T1000 (cell line): ENCODE data around the gene VWA5A.

ENCODE experiments used
- DNase-seq: peaks from one replicate; lab custom pipeline; 2025; ENCODE audit warnings: mixed read lengths; lab: John Stamatoyannopoulos, UW

The VWA5A gene

GRCh38 chr11:124114942-124115781 lies at the start of gene VWA5A:
TSS of gene VWA5A (plus strand) at chr11:124115450. CDS start at chr11:124117512, 2,062 bp downstream.
- DNase-seq = peak; percentile 66

- DNase-seq = no peak
These were observed 46.6 kb upstream of the VWA5A start for GRCh38 chr11:124068601-124069110.

DNA sequence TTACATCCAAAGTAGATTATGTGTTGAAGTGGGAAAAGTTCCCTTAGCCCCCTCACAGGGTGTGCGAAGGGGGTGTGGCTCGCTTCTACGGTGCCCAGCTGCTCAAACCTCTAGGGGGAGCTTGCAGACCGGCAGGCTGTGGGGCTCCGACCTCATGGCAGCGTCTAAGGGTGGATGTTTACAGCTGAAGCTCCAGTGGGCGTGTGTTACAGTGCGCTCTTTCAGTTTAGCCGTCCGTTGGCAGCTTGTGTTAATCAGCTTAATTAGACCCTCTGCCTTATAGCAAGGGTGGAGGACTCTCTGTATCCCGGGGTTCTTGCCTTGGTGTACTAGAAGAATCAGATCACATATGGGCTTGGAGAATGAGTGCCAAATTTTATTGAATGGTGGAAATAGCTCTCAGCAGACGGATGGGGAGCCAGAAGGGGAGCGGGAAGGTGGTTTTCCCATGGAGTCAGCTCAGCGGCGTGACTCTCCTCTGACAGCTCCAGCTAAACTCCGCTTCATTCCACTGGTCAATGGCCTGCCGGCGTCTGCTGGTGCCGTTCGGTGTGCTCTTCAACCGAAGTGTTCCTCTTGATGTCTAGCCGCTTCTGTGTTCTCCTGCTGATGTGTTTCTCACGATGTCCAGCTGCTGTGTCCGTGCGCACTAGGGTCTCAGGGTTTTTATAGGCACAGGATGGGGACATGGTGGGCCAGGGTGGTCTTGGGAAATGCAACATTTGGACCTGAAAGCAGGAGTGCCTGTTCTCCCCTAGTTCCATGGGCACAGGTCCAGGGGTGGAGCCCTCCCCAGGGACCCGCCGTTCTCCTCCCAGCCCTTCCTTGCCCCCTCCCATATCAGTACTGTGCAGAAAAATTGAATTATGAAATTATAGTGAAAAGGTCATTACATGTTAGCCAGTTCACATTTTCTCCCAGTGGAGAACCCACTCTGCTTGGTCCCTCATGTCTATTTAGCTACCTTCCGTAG lies 45.5 kb upstream of the VWA5A start:
- peak; percentile 15 for DNase-seq

- peak; percentile 43 for DNase-seq
These were observed 44.2 kb upstream of the VWA5A start for GRCh38 chr11:124070915-124071622.

GRCh38 chr11:124071623-124071948 lies 43.7 kb upstream of the VWA5A start:
- no peak for DNase-seq

DNA sequence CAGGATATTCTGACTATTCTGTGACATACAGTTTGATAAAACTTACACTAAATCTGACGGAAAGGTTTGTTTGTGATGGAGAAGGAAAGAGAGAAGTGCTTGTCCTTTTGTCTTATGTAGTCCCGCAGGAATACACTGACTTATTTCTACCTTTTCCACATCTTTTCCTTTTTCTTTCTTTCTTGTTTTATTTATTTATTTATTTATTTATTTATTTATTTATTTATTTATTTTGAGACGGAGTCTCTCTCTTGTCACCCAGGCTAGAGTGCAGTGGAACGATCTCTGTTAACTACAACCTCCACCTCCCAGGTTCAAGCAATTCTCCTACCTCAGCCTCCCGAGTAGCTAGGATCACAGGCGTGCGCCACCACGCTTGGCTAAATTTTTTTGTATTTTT lies 43.1 kb upstream of the VWA5A start:
- no peak for DNase-seq

DNA sequence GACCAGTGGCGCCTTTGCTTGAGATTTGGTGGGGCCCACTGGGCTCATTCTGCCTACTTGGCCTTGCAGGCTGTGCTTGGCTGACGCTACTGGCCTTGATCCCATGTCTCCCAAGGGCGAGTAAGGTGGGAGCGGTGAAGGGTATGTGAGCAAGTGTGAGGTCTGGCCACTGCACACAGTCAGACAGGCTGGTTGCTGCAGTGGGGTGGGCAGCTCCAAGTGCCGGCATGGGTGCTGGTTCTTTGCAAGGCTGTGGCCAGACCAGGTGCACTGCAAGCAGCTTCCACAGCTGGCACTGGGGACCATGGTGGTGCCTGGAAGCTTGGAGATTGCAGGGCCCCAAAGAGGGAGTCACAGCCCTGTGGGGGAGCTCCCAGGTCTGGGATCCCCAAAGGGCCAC lies 40.7 kb upstream of the VWA5A start:
- DNase-seq = no peak

- DNase-seq = no peak
These were observed 39.8 kb upstream of the VWA5A start for GRCh38 chr11:124075492-124075840.

DNA sequence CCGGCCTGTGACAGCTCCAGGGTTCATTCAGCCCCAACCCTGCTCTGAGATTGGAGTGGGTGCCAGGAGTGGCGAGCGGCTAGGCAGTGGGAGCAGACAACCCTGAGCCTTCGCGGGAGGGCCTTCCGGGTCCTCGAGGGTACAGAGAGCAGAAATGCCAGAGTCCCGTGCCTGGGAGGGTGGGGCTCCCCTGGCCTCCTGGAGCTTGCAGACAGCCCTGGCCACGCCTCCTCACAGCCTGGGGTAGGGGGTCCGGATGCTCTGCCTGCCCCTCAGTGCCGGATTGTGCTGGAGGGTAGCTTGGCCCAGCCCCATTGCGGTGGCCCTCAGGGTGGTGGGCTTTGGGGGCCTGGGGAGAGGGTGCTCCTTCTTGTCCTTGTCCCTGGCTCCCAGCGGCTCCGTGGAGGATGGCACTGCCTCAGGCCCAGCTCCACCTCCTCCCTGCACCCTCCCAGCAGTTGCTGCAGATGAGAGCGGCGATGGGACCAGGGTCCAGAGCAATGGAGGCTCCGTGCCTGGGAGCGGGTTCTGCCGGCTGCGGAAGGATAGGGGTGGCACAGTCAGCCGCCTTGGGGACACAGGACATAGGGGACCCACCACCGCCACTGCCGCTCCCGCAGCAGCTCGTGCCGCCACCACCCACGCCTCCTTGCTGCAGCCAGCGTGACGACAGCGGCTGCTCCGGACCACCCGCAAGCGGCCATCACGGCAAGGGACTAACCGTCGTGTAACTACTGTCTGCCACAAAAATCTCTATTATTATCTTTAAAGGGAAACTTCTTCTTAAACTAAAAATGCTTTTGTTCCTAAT lies 39.2 kb upstream of the VWA5A start:
- peak; percentile 4 for DNase-seq

DNA sequence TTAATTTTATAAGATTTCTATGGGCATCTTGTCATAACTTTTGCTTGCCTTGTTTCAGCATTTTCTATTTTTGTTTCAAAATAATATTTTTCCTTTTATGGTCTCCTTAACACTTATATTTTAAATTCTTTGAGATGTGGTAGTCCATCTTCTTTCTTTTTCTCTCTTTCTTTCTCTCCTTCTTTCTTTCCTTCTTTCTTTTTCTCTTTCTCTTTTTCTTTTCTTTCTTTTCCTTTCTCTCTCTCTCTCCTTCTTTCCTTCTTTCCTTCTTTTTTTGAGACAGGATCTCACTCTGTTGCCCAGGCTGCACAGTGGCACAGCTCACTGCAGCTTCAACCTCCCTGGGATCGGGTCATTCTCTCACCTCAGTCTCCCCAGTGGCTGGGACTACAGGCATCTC lies 38.0 kb upstream of the VWA5A start:
- no peak for DNase-seq

- DNase-seq = no peak
These were observed 36.7 kb upstream of the VWA5A start for GRCh38 chr11:124078591-124078990.

GRCh38 chr11:124079631-124080326 lies 35.5 kb upstream of the VWA5A start:
- no peak for DNase-seq

DNA sequence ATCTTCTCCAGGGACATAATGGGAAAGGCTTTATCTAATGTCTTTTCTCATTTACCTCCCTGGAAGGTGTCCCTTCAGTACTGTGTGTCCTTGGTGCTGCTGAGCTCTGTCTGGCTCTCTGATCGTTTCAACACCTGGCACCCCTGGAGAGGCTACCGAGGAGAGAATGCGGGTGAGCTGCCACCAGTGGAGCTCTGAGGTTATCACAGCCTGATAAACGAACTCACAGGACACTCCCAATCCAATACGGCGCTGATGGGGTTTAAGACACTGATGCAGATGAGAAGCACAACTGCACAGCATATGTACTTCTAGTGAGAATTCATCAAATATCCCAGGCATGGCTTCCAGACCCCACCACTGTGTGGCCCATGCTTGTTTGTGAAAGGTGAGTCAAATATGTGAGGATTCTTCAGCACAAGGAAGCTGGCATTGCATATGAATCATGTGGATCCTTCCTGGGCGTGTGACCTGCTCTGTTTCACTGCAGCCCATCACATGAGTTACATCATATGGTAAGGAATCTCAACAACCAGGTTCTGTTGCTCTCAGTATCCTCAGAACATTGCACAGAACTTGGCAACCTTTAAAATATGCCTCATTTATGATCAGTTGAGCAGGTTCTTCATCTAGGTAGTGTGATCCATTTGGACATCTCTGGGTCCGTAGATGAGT lies 34.8 kb upstream of the VWA5A start:
- no peak for DNase-seq

DNA sequence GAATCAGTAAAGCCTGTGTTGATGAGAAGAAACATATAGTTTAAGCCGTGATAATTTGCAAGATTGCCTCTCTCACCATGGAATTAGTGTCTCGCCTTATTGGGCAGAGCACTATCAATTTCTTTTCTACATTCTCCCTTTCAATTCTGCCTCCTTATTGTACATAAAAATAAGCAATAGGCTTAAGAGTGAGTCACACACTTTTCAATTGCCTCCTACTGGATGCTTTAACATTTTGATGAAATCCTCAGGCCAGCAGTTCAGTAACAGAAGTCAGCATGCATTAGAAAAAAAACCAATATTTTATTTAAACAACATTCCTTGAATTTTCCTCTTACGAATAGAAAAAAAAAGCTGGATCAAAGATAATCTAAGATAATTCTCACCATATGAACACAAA lies 33.8 kb upstream of the VWA5A start:
- no peak for DNase-seq

DNA sequence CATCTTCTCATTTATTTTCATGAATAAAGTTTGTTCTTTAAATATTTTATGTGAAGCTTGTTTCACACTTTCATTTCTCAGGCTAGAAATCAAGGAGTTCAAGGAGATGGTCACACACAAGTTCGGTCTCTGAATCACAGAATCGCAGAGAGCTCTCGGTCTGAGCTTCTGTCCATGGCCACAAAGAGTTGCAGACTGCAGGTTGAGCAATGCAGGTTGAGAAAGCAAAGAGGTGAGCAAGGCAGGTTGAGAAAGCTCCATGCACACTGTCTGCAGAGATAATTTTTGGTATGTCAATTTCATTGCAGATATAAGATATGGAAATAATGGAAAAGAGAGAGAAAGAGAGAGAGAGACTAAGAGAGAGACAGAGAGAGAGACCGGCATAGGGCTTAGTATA lies 32.9 kb upstream of the VWA5A start:
- no peak for DNase-seq

DNA sequence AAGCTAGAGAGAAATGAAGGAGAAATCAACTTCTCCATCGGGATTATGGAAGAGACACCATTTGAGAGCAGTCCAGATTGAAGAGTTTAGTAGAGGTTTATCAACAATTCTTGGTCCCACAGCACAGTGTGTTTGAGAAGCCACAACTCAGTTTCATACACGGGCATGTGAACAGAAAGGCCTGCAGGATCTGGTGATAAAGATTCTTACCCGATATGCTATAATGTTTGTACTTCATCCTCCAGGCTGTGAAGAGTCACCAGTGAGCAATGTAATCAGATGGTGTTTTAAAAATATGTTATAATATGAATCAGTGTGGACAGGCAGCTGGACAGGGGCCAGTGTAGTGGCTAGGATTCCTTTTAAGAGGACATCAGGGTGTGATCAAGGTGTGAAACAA lies 29.7 kb upstream of the VWA5A start:
- no peak for DNase-seq

DNA sequence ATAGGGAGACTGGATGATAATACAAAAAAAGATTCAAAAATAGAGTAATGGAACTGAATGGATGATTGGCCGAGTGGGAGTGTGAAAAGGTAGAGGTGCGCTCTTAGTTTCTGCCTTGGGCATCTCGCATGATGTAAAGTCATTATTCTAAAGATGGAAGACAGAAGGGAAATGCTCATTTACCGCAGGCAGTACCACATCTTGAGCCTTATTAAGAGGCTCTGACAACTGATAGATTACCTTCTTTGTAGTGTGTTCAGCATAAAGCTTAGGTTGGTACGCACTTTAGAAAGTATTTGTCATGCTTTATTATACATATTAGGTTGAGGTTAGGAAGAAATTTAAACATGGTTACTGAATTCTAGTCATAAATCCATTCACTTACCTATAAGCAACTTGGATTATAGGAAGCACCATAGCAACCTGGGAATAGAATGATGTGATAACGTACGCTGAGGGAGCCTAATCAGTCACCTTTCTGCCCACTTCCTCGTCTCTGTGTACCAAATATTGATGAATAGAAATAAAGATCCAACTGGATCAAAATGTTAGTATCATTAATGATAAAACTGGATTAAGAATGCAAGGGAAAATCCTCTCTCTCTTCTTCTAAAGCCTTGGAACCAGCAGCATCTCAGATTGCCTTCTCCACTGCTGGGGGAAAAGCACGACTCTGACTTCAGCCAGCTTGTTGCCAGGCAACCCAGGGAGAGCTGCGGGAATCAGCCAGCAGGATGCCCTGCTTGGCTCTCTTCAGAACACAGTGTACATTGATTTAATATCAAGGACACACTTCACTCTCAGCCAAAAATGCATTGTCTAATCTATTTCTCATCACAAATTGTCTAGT lies 29.0 kb upstream of the VWA5A start:
- DNase-seq = no peak

DNA sequence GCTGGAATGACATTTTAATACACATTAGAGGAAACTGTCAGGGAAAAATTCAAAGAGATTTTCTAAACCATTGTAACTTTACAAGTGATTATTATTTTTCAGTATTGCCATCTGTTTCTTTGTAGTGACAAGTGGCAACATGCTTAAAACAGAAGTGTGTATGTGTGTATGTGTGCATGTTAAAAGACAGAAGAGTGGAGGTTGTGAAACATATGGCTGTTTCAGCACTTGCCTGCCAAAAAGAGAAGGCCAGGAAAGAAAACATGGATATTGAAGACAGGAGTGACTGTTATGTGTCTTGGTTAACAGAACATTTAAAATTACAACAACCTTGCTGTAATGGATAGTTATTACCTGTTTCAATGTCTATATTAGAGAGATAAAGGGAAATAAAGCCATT lies 24.3 kb upstream of the VWA5A start:
- DNase-seq = no peak

DNA sequence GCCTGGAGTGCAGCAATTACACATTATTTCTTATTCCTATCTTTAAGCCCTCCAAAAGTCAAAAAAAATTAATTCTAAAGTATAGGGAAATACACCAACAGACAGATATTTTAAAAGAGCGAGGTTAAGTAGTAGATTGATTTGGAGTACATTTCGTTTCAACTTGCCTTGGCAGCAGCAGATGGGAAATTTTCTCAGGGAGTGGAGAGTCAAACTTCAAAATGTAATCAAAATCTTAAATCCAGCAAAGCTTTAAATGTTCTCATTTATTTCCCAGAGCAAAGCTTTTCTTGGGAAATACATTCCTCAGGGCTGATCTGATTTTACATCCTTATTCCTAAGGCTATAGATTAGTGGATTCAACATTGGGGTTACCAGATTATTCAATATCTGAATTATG lies 21.9 kb upstream of the VWA5A start:
- no peak for DNase-seq
